K562 (cell line): ENCODE data around the gene DAB2. TPM values are rescaled to one million over a fixed set of nuclear protein-coding genes. Genes with fewer than 3 reads are reported as not detected.

Source experiments
- ATAC-seq: fragments of 200-7000 bp; cut with Tn5 transposase; 3 replicates; pipeline ENCODE4 v1.9.1; 2020; ENCODE audit warnings: moderate library complexity
- BruUV-seq: library from RNA; stranded (reverse); fragments of 400-500 nt; replicated peaks from 2 replicates; lab custom pipeline; 2021; lab: Mats Ljungman, UMichigan
- CTCF ChIA-PET: fragments of 300-600 bp; formaldehyde crosslinking; extraction: SDS; loops from one replicate; lab custom pipeline; 2021; ENCODE audit warnings: low intra/inter-chr PET ratio; lab: Yijun Ruan, JAX
- POLR2A ChIA-PET: fragments of 300-600, 350-650 bp; sonication (Branson Sonifier 250); formaldehyde crosslinking; extraction: SDS; loops from one replicate; lab custom pipeline; 2021; ENCODE audit warnings: antibody characterized with exemption, inconsistent platforms; lab: Yijun Ruan, JAX
- DNase-seq, 4 experiments: peaks; one replicate each; pipeline versions ENCODE4 v3.0.0 to v3.0.0-alpha.2; 2011 to 2018; ENCODE audit warnings: low spot score in 3 of 4, mixed read lengths in 3 of 4; ENCODE audit errors: extremely low read depth in 1 of 4
- FAIRE-seq: peaks from 2 replicates; lab custom pipeline; 2011; peaks lifted over from hg19 to GRCh38; lab: Jason Lieb, UNC
- H2AFZ ChIP-seq: 2 replicates; pipeline ENCODE4 v1.6.0; 2011; ENCODE audit warnings: low read depth, low read length, control low read depth, inconsistent platforms
- H3K27ac ChIP-seq: fragments of 200-600 bp; 3 replicates; pipeline ENCODE4 v1.8.0; 2011; ENCODE audit warnings: low read depth, mild to moderate bottlenecking, control low read depth, inconsistent platforms, low read length, moderate library complexity, mixed read lengths; ENCODE audit errors: extremely low read depth
- H3K27me3 ChIP-seq, 2 experiments: fragments of 300-600 bp in 1 of 2; 2 replicates in 1 of 2; 3 replicates in 1 of 2; pipeline versions ENCODE4 v1.6.0 to v1.8.0; 2011; ENCODE audit warnings: inconsistent platforms in 2 of 2, low read length in 2 of 2, mild to moderate bottlenecking in 1 of 2, mixed read lengths in 1 of 2, moderate library complexity in 1 of 2; ENCODE audit not compliant: control insufficient read depth in 2 of 2, insufficient read depth in 2 of 2
- H3K36me3 ChIP-seq: fragments of 300-600 bp; 3 replicates; pipeline ENCODE4 v1.8.0; 2011; ENCODE audit warnings: mild to moderate bottlenecking, low read length, inconsistent platforms; ENCODE audit not compliant: control insufficient read depth, insufficient read depth
- H3K4me1 ChIP-seq, 2 experiments: fragments of 200-600 bp in 1 of 2; replicated peaks in 1 of 2; 2 replicates in 1 of 2; 3 replicates in 1 of 2; pipeline versions ENCODE4 v1.5.1 to v1.8.0; 2011; ENCODE audit warnings: inconsistent platforms in 2 of 2, low read length in 2 of 2, mild to moderate bottlenecking in 1 of 2, mixed read lengths in 1 of 2, moderate library complexity in 1 of 2; ENCODE audit not compliant: control insufficient read depth in 2 of 2, insufficient read depth in 2 of 2
- H3K4me2 ChIP-seq: 2 replicates; pipeline ENCODE4 v1.6.1; 2011; ENCODE audit warnings: low read length, control low read depth, inconsistent platforms, mixed read lengths; ENCODE audit not compliant: insufficient read depth
- H3K4me3 ChIP-seq: fragments of 200-600 bp; sonication (generic), shearing (Covaris generic); 2 replicates; pipeline ENCODE4 v1.5.1; 2016; ENCODE audit warnings: control low read depth, inconsistent platforms
- H3K79me2 ChIP-seq: fragments of 200-600 bp; 3 replicates; pipeline ENCODE4 v1.8.0; 2011; ENCODE audit warnings: low read length, inconsistent platforms; ENCODE audit not compliant: control insufficient read depth, insufficient read depth
- H3K9ac ChIP-seq, 2 experiments: 2 replicates each; pipeline versions ENCODE4 v1.6.0 to v1.6.1; 2011; ENCODE audit warnings: low read depth in 2 of 2, low read length in 2 of 2, control low read depth in 1 of 2, inconsistent platforms in 1 of 2, mild to moderate bottlenecking in 1 of 2, mixed read lengths in 1 of 2; ENCODE audit not compliant: insufficient read depth in 1 of 2
- H3K9me1 ChIP-seq: one replicate; pipeline ENCODE4 v1.6.0; 2011; ENCODE audit warnings: inconsistent platforms, mild to moderate bottlenecking, low read length, moderate library complexity; ENCODE audit not compliant: control insufficient read depth, insufficient read depth
- H3K9me3 ChIP-seq: replicated peaks from 2 replicates; pipeline ENCODE4 v1.5.1; 2011; ENCODE audit warnings: low read depth, low read length, inconsistent platforms; ENCODE audit not compliant: control insufficient read depth, insufficient read depth
- H4K20me1 ChIP-seq: replicated peaks from 2 replicates; pipeline ENCODE4 v1.6.1; 2011; ENCODE audit warnings: low read length, inconsistent platforms, mixed read lengths; ENCODE audit not compliant: control insufficient read depth, insufficient read depth
- ASH1L ChIP-seq: fragments of 450-650 bp; IDR thresholded peaks from 2 replicates; pipeline ENCODE4 v1.6.1; 2018; ENCODE audit warnings: borderline replicate concordance, mild to moderate bottlenecking, low read depth; ENCODE audit not compliant: partially characterized antibody
- CCAR2 ChIP-seq: fragments of 200-400 bp; formaldehyde crosslinking; IDR thresholded peaks from 2 replicates; pipeline ENCODE4 v1.6.1; 2017; ENCODE audit warnings: mild to moderate bottlenecking, low read depth, low read length
- CREB1 ChIP-seq, 2 experiments: sonication (generic) in 1 of 2; formaldehyde crosslinking in 1 of 2; IDR thresholded peaks; 2 replicates each; pipeline versions ENCODE4 v1.6.1 to v1.8.0; 2012 to 2022; ENCODE audit warnings: inconsistent platforms in 1 of 2, mild to moderate bottlenecking in 1 of 2, missing genetic modification reagents in 1 of 2, moderate library complexity in 1 of 2
- CREM ChIP-seq: IDR thresholded peaks from 2 replicates; pipeline ENCODE4 v1.6.1; 2014; ENCODE audit warnings: antibody characterized with exemption, low read depth
- E2F1 ChIP-seq: sonication (generic); formaldehyde crosslinking; IDR thresholded peaks from 2 replicates; pipeline ENCODE4 v1.8.1; 2023; ENCODE audit warnings: mild to moderate bottlenecking, missing genetic modification reagents, moderate library complexity
- SAP30 ChIP-seq: fragments of 200-600 bp; sonication (generic); IDR thresholded peaks from 2 replicates; pipeline ENCODE4 v1.6.1; 2012; ENCODE audit warnings: borderline replicate concordance, low read depth, mild to moderate bottlenecking, moderate library complexity, low read length, control low read depth, inconsistent platforms; ENCODE audit not compliant: insufficient read depth, poor library complexity, severe bottlenecking
- SREBF1 ChIP-seq: fragments of 150-350 bp; IDR thresholded peaks from 2 replicates; pipeline ENCODE4 v1.6.1; 2014; ENCODE audit warnings: antibody characterized with exemption, low read depth, low read length, borderline replicate concordance
- TOE1 ChIP-seq, 2 experiments: fragments of 450-650 bp in 1 of 2; sonication (generic) in 1 of 2; formaldehyde crosslinking in 1 of 2; IDR thresholded peaks; 2 replicates each; pipeline versions ENCODE4 v1.7.1 to v1.8.0; 2016 to 2022; ENCODE audit warnings: borderline replicate concordance in 2 of 2, mild to moderate bottlenecking in 2 of 2, antibody characterized with exemption in 1 of 2, inconsistent platforms in 1 of 2, low read depth in 1 of 2, missing genetic modification reagents in 1 of 2, moderate library complexity in 1 of 2
- ZNF507 ChIP-seq: conservative IDR thresholded peaks from 2 replicates; pipeline ENCODE4 v1.6.1; 2017; ENCODE audit warnings: missing genetic modification characterization, missing compliant biosample characterization
- ZNF780A ChIP-seq: fragments of 250-450 bp; sonication (Bioruptor Pico); IDR thresholded peaks from 2 replicates; pipeline ENCODE4 v1.5.0; 2021; ENCODE audit warnings: mild to moderate bottlenecking
- WGBS: fragments of 100-300 bp; shearing (Covaris generic); methylation state at CpG from one replicate; pipeline ENCODE4 v1.1.6; 2016; ENCODE audit warnings: low coverage, mixed read lengths; ENCODE audit not compliant: insufficient coverage; ENCODE audit errors: missing lambda C conversion rate; 5-methylcytosine and 5-hydroxymethylcytosine counted together
- in situ Hi-C: fragments of 300-500 bp; cut with MboI; formaldehyde crosslinking; loops from 4 replicates; pipeline ENCODE4 v1.15.0; 2018; ENCODE audit warnings: inconsistent platforms, mixed read lengths
- intact Hi-C: fragments of 100-400 bp; cut with micrococcal nuclease; formaldehyde crosslinking; loops from 2 replicates; pipeline ENCODE4 v1.14.2; 2022
- polyA plus RNA-seq, 8 experiments: library from polyadenylated mRNA; depleted of rRNA in 4 of 8; stranded (reverse) in 5 of 8; unstranded in 3 of 8; fragments of >200 nt; fragmentation: Nextera tagmentation in 2 of 8; fragmentation: Illumina TruSeq in 1 of 8; extraction: Ambion mirVana in 2 of 8; extraction: Trizol in 1 of 8; gene quantifications; 2 replicates each; pipeline versions ENCODE4 v1.2.1 to v1.2.3, GENCODE V29; 2011 to 2014; ENCODE audit warnings: inconsistent platforms in 1 of 8, missing spikeins in 1 of 8
- total RNA-seq, 7 experiments: library from RNA; depleted of rRNA in 6 of 7; stranded (reverse); fragments of >200 nt in 6 of 7; fragmentation: Illumina TruSeq in 2 of 7; extraction: Trizol in 2 of 7; gene quantifications; 2 replicates each; pipeline versions ENCODE4 v1.2.1 to v1.2.3, GENCODE V29; 2011 to 2021; ENCODE audit warnings: low replicate concordance in 1 of 7
- TF ChIP-seq, protein P1 (sequence below): fragments of 250-450 bp; sonication (Bioruptor Pico); IDR thresholded peaks from 2 replicates; pipeline ENCODE4 v1.8.0; 2022; ENCODE audit warnings: moderate library complexity, mild to moderate bottlenecking, inconsistent platforms
- TF ChIP-seq, protein P2 (sequence below): sonication (generic); formaldehyde crosslinking; IDR thresholded peaks from 2 replicates; pipeline ENCODE4 v1.8.1; 2023; ENCODE audit warnings: missing genetic modification reagents, mild to moderate bottlenecking, borderline replicate concordance
- TF ChIP-seq, protein P3 (sequence below), 3 experiments: fragments of 200-800 bp in 1 of 3; sonication (Bioruptor generic) in 1 of 3; sonication (generic) in 1 of 3; formaldehyde crosslinking in 1 of 3; IDR thresholded peaks; 2 replicates each; pipeline versions ENCODE4 v1.6.1 to v1.8.0; 2016 to 2022; ENCODE audit warnings: mild to moderate bottlenecking in 2 of 3, missing compliant biosample characterization in 2 of 3, missing genetic modification characterization in 2 of 3, missing genetic modification reagents in 1 of 3

Gene DAB2
- total and polyA plus RNA-seq, 9 of the 15 experiments (the other 6 are each of a cell fraction or from before 2014, with no cell fraction given) = 6.6 to 29.9 (median 24.1) TPM

DNA sequence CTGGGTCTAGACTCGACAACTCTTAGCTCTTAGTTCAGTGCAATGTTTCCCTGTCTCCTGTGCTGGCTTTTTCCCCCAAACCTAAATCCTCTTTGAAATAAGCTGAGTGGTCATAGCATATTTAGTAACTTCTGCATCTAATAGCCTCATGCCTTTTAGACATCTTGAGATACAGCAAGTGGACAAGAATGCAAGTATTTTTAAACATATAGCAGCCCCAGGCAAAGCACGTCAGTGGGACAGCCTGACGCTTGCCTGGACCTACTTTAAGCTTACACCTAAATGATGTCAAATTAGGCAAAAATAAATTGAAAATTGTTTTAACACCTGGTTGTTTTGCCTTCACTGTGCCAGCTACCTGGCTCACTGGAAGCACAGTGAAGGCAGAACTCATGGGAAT lies 68.5 kb downstream of the DAB2 start:
- Histone ChIP-seq H3K27ac (no peak overlapping the region), H3K9me1 (no peaks in the 10 kb centered on the region), H3K4me1 (no peaks in the 10 kb centered on the region), H3K4me2 (no peak overlapping the region), H3K9me3 (peaks cover 3% of the 10 kb centered on the region; the same call in 1 of the 2 replicates), H3K4me3 (no peak overlapping the region), H2AFZ (no peak overlapping the region), H3K27me3 (no peaks in the 10 kb centered on the region), H3K36me3 (no peaks in the 10 kb centered on the region), H4K20me1 (no peaks in the 10 kb centered on the region), H3K79me2 (no peaks in the 10 kb centered on the region), H3K9ac (no peak overlapping the region)
- intact Hi-C loops (no loop called here), in situ Hi-C loops (no loop called here)
- ChIA-PET POLR2A (no interaction called here), CTCF (no interaction called here)
- 5% methylated on average over 3 of the region's 3 CpGs for WGBS
- BruUV-seq = no TSS peak
- DNase-seq (no peak), FAIRE-seq (no peak), ATAC-seq (no peak)
- TF ChIP-seq ZNF780A (no peak), CCAR2 (no peak), TOE1 (IDR thresholded peaks at IDR 0.05; ENCODE audit: borderline replicate concordance) (no peak), TOE1 (CRISPR knock-in tag; IDR thresholded peaks at IDR 0.05; ENCODE audit: borderline replicate concordance, low read depth) (no peak), ZNF507 (no peak), E2F1 (CRISPR knock-in tag) (no peak), CREB1 (IDR thresholded peaks at IDR 0.05) (no peak), CREB1 (CRISPR knock-in tag; IDR thresholded peaks at IDR 0.05) (no peak), ASH1L (no peak), CREM (no peak), SREBF1 (no peak), SAP30 (no peak)
- TF ChIP-seq, protein P1, sequence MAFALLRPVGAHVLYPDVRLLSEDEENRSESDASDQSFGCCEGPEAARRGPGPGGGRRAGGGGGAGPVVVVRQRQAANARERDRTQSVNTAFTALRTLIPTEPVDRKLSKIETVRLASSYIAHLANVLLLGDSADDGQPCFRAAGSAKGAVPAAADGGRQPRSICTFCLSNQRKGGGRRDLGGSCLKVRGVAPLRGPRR (CRISPR knock-in tag) = no peak
- TF ChIP-seq, protein P2, sequence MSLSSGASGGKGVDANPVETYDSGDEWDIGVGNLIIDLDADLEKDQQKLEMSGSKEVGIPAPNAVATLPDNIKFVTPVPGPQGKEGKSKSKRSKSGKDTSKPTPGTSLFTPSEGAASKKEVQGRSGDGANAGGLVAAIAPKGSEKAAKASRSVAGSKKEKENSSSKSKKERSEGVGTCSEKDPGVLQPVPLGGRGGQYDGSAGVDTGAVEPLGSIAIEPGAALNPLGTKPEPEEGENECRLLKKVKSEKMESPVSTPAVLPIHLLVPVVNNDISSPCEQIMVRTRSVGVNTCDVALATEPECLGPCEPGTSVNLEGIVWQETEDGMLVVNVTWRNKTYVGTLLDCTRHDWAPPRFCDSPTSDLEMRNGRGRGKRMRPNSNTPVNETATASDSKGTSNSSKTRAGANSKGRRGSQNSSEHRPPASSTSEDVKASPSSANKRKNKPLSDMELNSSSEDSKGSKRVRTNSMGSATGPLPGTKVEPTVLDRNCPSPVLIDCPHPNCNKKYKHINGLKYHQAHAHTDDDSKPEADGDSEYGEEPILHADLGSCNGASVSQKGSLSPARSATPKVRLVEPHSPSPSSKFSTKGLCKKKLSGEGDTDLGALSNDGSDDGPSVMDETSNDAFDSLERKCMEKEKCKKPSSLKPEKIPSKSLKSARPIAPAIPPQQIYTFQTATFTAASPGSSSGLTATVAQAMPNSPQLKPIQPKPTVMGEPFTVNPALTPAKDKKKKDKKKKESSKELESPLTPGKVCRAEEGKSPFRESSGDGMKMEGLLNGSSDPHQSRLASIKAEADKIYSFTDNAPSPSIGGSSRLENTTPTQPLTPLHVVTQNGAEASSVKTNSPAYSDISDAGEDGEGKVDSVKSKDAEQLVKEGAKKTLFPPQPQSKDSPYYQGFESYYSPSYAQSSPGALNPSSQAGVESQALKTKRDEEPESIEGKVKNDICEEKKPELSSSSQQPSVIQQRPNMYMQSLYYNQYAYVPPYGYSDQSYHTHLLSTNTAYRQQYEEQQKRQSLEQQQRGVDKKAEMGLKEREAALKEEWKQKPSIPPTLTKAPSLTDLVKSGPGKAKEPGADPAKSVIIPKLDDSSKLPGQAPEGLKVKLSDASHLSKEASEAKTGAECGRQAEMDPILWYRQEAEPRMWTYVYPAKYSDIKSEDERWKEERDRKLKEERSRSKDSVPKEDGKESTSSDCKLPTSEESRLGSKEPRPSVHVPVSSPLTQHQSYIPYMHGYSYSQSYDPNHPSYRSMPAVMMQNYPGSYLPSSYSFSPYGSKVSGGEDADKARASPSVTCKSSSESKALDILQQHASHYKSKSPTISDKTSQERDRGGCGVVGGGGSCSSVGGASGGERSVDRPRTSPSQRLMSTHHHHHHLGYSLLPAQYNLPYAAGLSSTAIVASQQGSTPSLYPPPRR = no peak
- TF ChIP-seq, protein P3, sequence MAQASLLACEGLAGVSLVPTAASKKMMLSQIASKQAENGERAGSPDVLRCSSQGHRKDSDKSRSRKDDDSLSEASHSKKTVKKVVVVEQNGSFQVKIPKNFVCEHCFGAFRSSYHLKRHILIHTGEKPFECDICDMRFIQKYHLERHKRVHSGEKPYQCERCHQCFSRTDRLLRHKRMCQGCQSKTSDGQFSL (CRISPR knock-in tag; IDR thresholded peaks at IDR 0.05) = no peak
- TF ChIP-seq, protein P3 (tag; IDR thresholded peaks at IDR 0.05) = no peak
